WTC11 (cell line): ENCODE results near the gene JAZF1. TPM values are rescaled to one million over a fixed set of nuclear protein-coding genes. Genes with fewer than 3 reads are reported as not detected.

Experiments used
- ATAC-seq: fragments of 200-7000 bp; cut with Tn5 transposase; 2 replicates; pipeline ENCODE4 v1.10.0; 2021; ENCODE audit warnings: mild to moderate bottlenecking, moderate library complexity
- CTCF ChIA-PET: fragments of 300-600 bp; sonication (Branson Sonifier 250); formaldehyde crosslinking; loops from one replicate; lab custom pipeline; 2021; ENCODE audit warnings: antibody characterized with exemption; lab: Charles Lee
- POLR2A ChIA-PET: fragments of 350-600 bp; sonication (Branson Sonifier 250); formaldehyde crosslinking; loops from one replicate; lab custom pipeline; 2021; ENCODE audit warnings: antibody characterized with exemption; lab: Charles Lee
- DNase-seq: peaks from one replicate; pipeline ENCODE4 v3.0.0; 2021; ENCODE audit warnings: low spot score
- H3K27ac Mint-ChIP-seq: 2 replicates; pipeline ENCODE4 v1.8.0; 2021; ENCODE audit warnings: mixed read lengths
- H3K27me3 Mint-ChIP-seq: 2 replicates; pipeline ENCODE4 v1.8.0; 2021; ENCODE audit warnings: low read depth, mild to moderate bottlenecking, moderate library complexity, mixed read lengths
- H3K36me3 Mint-ChIP-seq: 2 replicates; pipeline ENCODE4 v1.8.0; 2021; ENCODE audit warnings: mixed read lengths
- H3K4me1 Mint-ChIP-seq: 2 replicates; pipeline ENCODE4 v1.8.0; 2022; ENCODE audit warnings: mixed read lengths
- H3K4me3 Mint-ChIP-seq: 2 replicates; pipeline ENCODE4 v1.8.0; 2021; ENCODE audit warnings: mild to moderate bottlenecking, moderate library complexity, mixed read lengths
- H3K9me3 Mint-ChIP-seq: 2 replicates; pipeline ENCODE4 v1.8.0; 2021; ENCODE audit warnings: mixed read lengths
- HMGA2 ChIP-seq: fragments of 250-450 bp; sonication (Bioruptor Pico); IDR thresholded peaks from 2 replicates; pipeline ENCODE4 v1.4.0; 2021; ENCODE audit warnings: mild to moderate bottlenecking, moderate library complexity
- IRF2 ChIP-seq: sonication (generic); formaldehyde crosslinking; IDR thresholded peaks from 2 replicates; pipeline ENCODE4 v1.8.0; 2022; ENCODE audit warnings: low read depth, missing genetic modification reagents, borderline replicate concordance
- NR1H2 ChIP-seq: sonication (generic); formaldehyde crosslinking; IDR thresholded peaks from 2 replicates; pipeline ENCODE4 v1.9.0; 2021; ENCODE audit warnings: mild to moderate bottlenecking, moderate library complexity, missing genetic modification reagents
- ZMAT4 ChIP-seq: fragments of 250-450 bp; sonication (Bioruptor Pico); IDR thresholded peaks from 2 replicates; pipeline ENCODE4 v1.9.0; 2021; ENCODE audit warnings: mild to moderate bottlenecking
- ZNF121 ChIP-seq: sonication (generic); formaldehyde crosslinking; IDR thresholded peaks from 2 replicates; pipeline ENCODE4 v1.8.0; 2023; ENCODE audit warnings: missing genetic modification reagents
- ZNF317 ChIP-seq: sonication (generic); formaldehyde crosslinking; IDR thresholded peaks from 2 replicates; pipeline ENCODE4 v1.8.1; 2023; ENCODE audit warnings: low read depth, mild to moderate bottlenecking, moderate library complexity, missing genetic modification reagents, borderline replicate concordance
- ZNF396 ChIP-seq: fragments of 250-450 bp; sonication (Bioruptor Pico); IDR thresholded peaks from 2 replicates; pipeline ENCODE4 v1.8.0; 2021; ENCODE audit warnings: mild to moderate bottlenecking, moderate library complexity, borderline replicate concordance
- ZNF423 ChIP-seq: fragments of 250-450 bp; sonication (Bioruptor Pico); IDR thresholded peaks from 2 replicates; pipeline ENCODE4 v2.1.2; 2022; ENCODE audit warnings: mild to moderate bottlenecking, moderate library complexity
- total RNA-seq: library from RNA; stranded (reverse); gene quantifications from 3 replicates; pipeline ENCODE4 v1.2.3, GENCODE V29; 2021
- TF ChIP-seq, protein P1 (sequence below): fragments of 200-600 bp; IDR thresholded peaks from 2 replicates; pipeline ENCODE4 v1.8.0; 2022; ENCODE audit warnings: antibody characterized with exemption
- TF ChIP-seq, protein P2 (sequence below): fragments of 250-450 bp; sonication (Bioruptor Pico); conservative IDR thresholded peaks from 2 replicates; pipeline ENCODE4 v1.9.0; 2021; ENCODE audit warnings: mild to moderate bottlenecking
- TF ChIP-seq, protein P3 (sequence below): sonication (generic); formaldehyde crosslinking; IDR thresholded peaks from 2 replicates; pipeline ENCODE4 v1.8.1; 2023; ENCODE audit warnings: mild to moderate bottlenecking, missing genetic modification reagents
- TF ChIP-seq, protein P4 (sequence below): fragments of 250-450 bp; sonication (Bioruptor Pico); IDR thresholded peaks from 2 replicates; pipeline ENCODE4 v2.1.2; 2022; ENCODE audit warnings: mild to moderate bottlenecking, moderate library complexity
- TF ChIP-seq, protein P5 (sequence below): fragments of 250-450 bp; sonication (Bioruptor Pico); IDR thresholded peaks from 2 replicates; pipeline ENCODE4 v1.9.0; 2021; ENCODE audit warnings: mild to moderate bottlenecking

The JAZF1 gene
- total RNA-seq, 1 experiment from 2014 or later, result 19.0 TPM

DNA sequence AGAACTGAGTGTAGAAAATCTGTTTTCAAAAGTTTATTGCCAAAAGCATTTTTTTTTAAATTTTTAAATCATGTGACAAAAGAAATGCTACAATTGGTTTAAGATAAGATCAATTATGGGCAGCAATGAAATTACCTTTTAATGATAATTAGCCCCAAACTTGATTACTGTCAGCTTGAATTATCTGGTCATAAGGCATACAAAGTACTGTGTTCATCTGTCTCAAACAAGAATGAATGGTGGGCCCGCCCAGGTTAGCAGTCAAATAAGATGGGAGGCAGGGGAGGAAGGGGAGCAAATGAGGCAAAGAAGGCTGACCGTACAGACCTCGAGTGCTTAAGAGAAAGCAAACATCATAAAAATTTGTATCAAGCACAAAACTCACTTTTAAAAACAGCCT is 68.1 kb downstream of the JAZF1 start (continued):
- TF ChIP-seq, protein P1, sequence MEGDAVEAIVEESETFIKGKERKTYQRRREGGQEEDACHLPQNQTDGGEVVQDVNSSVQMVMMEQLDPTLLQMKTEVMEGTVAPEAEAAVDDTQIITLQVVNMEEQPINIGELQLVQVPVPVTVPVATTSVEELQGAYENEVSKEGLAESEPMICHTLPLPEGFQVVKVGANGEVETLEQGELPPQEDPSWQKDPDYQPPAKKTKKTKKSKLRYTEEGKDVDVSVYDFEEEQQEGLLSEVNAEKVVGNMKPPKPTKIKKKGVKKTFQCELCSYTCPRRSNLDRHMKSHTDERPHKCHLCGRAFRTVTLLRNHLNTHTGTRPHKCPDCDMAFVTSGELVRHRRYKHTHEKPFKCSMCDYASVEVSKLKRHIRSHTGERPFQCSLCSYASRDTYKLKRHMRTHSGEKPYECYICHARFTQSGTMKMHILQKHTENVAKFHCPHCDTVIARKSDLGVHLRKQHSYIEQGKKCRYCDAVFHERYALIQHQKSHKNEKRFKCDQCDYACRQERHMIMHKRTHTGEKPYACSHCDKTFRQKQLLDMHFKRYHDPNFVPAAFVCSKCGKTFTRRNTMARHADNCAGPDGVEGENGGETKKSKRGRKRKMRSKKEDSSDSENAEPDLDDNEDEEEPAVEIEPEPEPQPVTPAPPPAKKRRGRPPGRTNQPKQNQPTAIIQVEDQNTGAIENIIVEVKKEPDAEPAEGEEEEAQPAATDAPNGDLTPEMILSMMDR, result no peak
- TF ChIP-seq, protein P2, sequence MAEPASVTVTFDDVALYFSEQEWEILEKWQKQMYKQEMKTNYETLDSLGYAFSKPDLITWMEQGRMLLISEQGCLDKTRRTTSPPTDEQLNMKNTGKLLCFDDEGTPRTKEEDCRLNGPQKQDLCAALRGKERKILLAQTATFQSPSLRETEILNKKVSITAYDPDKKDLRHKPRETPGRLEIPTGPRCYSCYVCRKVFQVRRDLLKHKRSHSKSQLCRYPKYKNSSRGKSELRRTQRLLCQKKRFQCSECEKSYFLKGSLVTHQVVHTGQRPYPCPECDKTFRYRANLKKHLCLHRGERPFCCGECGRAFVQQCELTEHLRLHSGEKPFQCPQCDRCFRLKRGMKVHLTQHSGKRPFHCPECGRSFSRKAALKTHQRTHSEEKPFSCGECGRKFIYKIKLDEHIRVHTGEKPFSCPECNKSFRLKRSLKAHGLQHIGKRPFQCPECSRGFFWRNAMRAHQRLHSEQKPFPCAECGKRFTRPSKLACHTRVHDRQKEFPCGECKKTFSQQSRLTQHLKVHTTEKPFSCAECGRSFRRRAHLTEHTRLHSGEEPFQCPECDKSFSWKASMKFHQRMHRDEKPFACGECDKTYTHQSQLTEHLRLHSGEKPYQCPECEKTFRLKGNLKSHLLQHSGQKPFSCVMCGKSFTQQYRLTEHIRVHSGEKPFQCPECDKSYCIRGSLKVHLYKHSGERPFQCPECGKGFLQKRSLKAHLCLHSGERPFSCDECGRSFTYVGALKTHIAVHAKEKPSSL (CRISPR knock-in tag), result no peak

DNA sequence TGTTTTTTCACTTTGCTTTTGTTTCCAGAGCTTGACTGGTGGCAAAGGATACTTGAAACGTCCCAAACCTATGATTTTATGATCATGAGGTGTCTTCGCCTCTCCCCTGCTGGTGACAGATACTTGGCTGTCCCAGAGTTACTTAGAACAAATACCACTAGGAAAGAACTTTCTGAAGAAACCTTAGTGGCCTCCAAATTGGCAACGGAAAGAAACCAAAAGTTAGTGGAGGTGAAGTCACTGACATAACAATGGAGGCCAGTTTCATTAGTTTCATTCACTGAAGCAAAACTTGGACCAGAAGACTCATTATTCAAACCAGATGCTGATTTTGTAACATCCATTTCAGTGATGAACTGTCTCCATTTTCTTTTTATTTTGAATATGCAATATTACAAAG is 68.6 kb downstream of the JAZF1 start:
- CTCF ChIA-PET, result no interaction called here
- H3K27ac Mint-ChIP-seq, result no peak overlapping the region
- H3K9me3 Mint-ChIP-seq, result no peaks in the 10 kb centered on the region
- ATAC-seq, result no peak
- H3K4me3 Mint-ChIP-seq, result no peak overlapping the region
- H3K27me3 Mint-ChIP-seq, result no peaks in the 10 kb centered on the region
- POLR2A ChIA-PET, result interaction anchor here (0.6 kb wide), 1 partner anchor 1692 kb away, joined by 4 read pairs; no protein-coding TSS in a partner anchor
- DNase-seq, result no peak
- peaks cover 3% of the 10 kb centered on the region; the same call in 1 of the 2 replicates for H3K36me3 Mint-ChIP-seq
- H3K4me1 Mint-ChIP-seq, result peaks cover 5% of the 10 kb centered on the region
- TF ChIP-seq NR1H2 (CRISPR knock-in tag) (no peak), ZNF317 (CRISPR knock-in tag) (no peak), ZNF121 (CRISPR knock-in tag) (no peak), ZNF396 (CRISPR knock-in tag) (no peak), HMGA2 (CRISPR knock-in tag) (no peak), ZMAT4 (CRISPR knock-in tag) (no peak), IRF2 (CRISPR knock-in tag) (no peak), ZNF423 (CRISPR knock-in tag) (no peak)
- TF ChIP-seq, protein P3, sequence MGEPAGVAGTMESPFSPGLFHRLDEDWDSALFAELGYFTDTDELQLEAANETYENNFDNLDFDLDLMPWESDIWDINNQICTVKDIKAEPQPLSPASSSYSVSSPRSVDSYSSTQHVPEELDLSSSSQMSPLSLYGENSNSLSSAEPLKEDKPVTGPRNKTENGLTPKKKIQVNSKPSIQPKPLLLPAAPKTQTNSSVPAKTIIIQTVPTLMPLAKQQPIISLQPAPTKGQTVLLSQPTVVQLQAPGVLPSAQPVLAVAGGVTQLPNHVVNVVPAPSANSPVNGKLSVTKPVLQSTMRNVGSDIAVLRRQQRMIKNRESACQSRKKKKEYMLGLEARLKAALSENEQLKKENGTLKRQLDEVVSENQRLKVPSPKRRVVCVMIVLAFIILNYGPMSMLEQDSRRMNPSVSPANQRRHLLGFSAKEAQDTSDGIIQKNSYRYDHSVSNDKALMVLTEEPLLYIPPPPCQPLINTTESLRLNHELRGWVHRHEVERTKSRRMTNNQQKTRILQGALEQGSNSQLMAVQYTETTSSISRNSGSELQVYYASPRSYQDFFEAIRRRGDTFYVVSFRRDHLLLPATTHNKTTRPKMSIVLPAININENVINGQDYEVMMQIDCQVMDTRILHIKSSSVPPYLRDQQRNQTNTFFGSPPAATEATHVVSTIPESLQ (CRISPR knock-in tag), result no peak
- TF ChIP-seq, protein P4, sequence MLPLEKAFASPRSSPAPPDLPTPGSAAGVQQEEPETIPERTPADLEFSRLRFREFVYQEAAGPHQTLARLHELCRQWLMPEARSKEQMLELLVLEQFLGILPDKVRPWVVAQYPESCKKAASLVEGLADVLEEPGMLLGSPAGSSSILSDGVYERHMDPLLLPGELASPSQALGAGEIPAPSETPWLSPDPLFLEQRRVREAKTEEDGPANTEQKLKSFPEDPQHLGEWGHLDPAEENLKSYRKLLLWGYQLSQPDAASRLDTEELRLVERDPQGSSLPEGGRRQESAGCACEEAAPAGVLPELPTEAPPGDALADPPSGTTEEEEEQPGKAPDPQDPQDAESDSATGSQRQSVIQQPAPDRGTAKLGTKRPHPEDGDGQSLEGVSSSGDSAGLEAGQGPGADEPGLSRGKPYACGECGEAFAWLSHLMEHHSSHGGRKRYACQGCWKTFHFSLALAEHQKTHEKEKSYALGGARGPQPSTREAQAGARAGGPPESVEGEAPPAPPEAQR (CRISPR knock-in tag), result no peak
- TF ChIP-seq, protein P5, sequence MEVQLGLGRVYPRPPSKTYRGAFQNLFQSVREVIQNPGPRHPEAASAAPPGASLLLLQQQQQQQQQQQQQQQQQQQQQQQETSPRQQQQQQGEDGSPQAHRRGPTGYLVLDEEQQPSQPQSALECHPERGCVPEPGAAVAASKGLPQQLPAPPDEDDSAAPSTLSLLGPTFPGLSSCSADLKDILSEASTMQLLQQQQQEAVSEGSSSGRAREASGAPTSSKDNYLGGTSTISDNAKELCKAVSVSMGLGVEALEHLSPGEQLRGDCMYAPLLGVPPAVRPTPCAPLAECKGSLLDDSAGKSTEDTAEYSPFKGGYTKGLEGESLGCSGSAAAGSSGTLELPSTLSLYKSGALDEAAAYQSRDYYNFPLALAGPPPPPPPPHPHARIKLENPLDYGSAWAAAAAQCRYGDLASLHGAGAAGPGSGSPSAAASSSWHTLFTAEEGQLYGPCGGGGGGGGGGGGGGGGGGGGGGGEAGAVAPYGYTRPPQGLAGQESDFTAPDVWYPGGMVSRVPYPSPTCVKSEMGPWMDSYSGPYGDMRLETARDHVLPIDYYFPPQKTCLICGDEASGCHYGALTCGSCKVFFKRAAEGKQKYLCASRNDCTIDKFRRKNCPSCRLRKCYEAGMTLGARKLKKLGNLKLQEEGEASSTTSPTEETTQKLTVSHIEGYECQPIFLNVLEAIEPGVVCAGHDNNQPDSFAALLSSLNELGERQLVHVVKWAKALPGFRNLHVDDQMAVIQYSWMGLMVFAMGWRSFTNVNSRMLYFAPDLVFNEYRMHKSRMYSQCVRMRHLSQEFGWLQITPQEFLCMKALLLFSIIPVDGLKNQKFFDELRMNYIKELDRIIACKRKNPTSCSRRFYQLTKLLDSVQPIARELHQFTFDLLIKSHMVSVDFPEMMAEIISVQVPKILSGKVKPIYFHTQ (CRISPR knock-in tag), result no peak
- TF ChIP-seq, all 79 proteins: peak for 0
